GM12873 (cell line): ENCODE measurements around the gene NAPSA.

Source experiments
- TF ChIP-seq, protein P1 (sequence below): IDR thresholded peaks from 2 replicates; pipeline ENCODE4 v1.5.1; 2012; ENCODE audit warnings: low read depth, mild to moderate bottlenecking, moderate library complexity, low read length, control low read depth; ENCODE audit not compliant: insufficient read depth; ENCODE audit errors: missing control alignments

The NAPSA gene

DNA sequence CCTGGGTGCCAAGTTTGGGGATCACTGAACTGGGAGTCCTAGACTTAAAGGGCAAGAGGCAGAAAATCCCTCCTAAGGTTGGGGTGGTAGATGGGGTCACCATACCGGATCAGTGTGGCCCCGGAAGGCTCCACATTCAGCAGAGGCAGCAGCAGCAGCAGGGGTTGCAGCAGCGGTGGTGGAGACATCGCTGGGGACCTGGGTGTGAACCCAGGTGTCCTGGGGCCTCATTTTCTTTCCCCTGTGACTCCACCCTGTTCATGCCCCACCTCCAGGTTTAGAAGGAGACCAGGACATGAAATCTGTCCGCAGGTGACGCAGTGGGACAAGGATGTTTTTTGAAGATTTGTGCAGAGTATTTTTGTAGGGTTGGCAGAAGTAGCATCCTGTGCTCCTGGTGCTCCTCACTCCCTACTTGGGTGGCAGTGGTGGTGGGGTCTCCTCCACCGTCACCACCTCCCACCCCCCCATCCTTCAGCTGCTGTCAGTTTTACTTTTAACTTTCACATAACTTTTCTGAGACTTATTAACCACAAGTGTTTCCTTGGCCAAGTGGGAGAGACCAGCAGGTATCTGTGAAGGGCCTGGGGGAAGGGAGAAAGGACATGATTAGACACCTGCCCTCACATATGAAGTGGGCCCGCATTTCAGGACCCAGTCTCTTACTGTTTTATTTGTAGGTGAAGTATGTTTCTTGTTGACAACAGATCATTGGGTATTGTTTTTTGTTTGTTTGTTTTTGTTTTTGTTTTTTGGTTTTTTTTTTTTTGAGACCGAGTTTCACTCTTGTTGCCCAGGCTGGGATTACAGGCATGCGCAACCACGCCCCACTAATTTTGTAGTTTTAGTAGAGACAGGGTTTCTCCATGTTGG lies at the start of gene NAPSA:
TSS of gene NAPSA (minus strand) at position 206 of the 873 bp plus-strand sequence. CDS start at position 188, 18 bp downstream.
- TF ChIP-seq, protein P1, sequence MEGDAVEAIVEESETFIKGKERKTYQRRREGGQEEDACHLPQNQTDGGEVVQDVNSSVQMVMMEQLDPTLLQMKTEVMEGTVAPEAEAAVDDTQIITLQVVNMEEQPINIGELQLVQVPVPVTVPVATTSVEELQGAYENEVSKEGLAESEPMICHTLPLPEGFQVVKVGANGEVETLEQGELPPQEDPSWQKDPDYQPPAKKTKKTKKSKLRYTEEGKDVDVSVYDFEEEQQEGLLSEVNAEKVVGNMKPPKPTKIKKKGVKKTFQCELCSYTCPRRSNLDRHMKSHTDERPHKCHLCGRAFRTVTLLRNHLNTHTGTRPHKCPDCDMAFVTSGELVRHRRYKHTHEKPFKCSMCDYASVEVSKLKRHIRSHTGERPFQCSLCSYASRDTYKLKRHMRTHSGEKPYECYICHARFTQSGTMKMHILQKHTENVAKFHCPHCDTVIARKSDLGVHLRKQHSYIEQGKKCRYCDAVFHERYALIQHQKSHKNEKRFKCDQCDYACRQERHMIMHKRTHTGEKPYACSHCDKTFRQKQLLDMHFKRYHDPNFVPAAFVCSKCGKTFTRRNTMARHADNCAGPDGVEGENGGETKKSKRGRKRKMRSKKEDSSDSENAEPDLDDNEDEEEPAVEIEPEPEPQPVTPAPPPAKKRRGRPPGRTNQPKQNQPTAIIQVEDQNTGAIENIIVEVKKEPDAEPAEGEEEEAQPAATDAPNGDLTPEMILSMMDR: no peak

DNA sequence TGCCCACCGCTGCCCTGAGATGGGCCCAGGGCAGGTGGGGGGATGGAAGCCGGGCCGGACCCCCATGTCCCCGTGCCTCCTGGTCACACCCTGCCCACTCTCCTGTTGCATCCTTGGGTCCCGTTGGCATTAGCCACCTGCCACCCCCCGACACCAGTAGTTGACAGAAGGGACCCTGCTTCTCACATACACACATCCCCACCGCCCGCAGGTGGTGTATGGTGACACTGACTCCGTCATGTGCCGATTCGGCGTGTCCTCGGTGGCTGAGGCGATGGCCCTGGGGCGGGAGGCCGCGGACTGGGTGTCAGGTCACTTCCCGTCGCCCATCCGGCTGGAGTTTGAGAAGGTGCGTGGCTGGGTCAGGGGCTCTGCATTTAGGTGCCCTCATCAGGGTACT lies 48.1 kb upstream of the NAPSA start:
- TF ChIP-seq, protein P1: no peak

DNA sequence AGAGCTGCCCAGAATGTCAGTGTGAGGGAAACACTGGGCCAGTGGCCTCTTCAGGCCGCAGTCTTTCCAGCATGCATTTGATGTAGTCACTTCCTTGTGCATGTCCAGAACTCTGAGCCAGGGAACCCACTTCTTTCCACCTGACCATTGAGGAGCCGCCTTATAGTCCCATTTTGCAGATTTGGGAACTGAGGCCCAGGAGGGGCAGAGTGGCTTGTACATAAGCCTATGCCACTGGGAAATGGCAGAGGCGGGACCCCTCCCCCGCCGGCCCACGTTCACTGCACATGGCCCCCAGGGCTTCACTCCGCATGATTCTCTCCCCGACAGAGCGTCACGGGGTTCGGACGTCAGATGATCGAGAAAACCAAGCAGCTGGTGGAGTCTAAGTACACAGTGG lies 47.7 kb upstream of the NAPSA start:
- TF ChIP-seq, protein P1: no peak

DNA sequence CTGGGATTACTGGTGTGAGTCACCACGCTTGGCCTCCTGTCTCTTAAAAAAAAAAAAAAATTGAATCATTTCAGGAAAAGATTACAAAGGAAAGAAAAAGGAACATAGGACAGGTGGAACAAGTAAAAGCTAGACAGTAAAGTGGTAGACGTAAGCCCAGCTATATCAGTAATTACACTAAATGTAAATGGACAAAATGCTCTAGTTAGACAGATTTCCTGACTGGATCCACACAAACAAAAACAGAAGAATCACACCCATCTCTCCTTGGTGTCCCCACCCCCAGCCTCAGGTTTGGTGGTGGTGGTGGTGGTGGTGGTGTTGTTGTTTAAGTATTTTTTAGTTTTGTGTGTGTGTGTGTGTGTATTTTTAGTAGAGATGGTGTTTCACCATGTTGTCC lies 47.0 kb upstream of the NAPSA start:
- TF ChIP-seq, protein P1: no peak

DNA sequence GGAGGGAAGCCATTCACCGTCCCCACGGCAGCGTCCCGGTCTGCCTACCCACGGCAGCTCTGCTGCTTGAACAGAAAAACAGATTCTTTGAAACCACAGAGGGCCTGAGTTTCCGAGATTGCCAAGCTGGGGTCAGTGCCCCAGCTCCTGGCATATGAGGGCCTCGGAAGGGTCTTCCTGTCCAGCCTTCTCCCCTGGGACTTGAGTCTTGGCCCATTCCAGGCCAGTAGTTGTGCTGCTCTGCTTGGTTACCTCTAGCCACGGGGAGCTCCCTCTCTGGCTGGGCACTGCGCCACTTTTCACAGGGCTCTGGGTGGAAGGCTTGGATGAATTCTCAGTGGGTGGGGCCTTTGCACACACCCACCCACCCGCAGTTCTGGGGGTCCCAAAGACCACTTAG lies 44.7 kb upstream of the NAPSA start:
- TF ChIP-seq, protein P1: no peak

DNA sequence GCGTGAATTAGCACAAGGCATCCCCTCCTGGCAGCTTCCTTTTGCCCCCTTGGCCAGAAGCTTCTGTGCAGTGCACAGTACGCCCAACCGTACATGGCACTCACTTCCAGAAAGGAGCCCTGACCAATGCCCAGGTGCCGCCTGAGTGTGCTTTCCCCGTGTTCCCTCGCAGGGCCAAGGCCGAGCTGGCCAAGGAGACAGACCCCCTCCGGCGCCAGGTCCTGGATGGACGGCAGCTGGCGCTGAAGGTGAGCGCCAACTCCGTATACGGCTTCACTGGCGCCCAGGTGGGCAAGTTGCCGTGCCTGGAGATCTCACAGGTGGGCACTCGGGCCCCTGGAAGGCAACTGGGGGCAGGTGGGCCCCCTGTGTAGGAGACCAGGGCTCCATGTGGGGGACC lies 43.9 kb upstream of the NAPSA start:
- TF ChIP-seq, protein P1: no peak

DNA sequence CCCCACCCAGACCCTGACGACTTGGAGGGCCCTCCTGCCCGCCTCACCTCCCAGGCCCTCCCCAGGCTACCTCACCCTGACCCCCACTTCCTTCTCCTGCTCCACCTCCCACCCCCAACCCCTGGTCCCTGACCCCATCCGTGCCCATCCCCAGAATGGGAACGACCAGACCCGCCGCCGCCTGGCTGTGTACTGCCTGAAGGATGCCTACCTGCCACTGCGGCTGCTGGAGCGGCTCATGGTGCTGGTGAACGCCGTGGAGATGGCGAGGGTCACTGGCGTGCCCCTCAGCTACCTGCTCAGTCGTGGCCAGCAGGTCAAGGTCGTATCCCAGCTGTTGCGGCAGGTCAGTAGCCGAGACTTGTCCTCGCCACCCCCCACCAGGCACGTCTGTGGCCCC lies 41.4 kb upstream of the NAPSA start:
- TF ChIP-seq, protein P1: no peak
